Activated CD8-positive, alpha-beta memory T cell treated with anti-CD3 and anti-CD28 coated beads for 24 hours (primary cell): ENCODE results near the gene FBXO24.
A peak's percentile ranks its signal among the peaks of the same experiment; 100 is the strongest.

ENCODE experiments used
- DNase-seq: peaks from one replicate; pipeline ENCODE4 v3.0.0-alpha.2; 2020

FBXO24 gene

GRCh38 chr7:100575206-100575631, 10.9 kb upstream of the FBXO24 start:
- DNase-seq: no peak

- no peak for DNase-seq
Observed at GRCh38 chr7:100575746-100576383, 10.3 kb upstream of the FBXO24 start.

GRCh38 chr7:100576384-100576993, 9.6 kb upstream of the FBXO24 start:
- no peak for DNase-seq

- no peak for DNase-seq
Observed at GRCh38 chr7:100577103-100577502, 9.0 kb upstream of the FBXO24 start.

GRCh38 chr7:100577507-100577906, 8.6 kb upstream of the FBXO24 start:
- DNase-seq: no peak

- DNase-seq: no peak
Observed at GRCh38 chr7:100578246-100579183, 7.6 kb upstream of the FBXO24 start.

- no peak for DNase-seq
Observed at GRCh38 chr7:100580466-100581283, 5.5 kb upstream of the FBXO24 start.

GRCh38 chr7:100582041-100582579, 4.0 kb upstream of the FBXO24 start:
- no peak for DNase-seq

GRCh38 chr7:100582650-100583049, 3.5 kb upstream of the FBXO24 start:
- no peak for DNase-seq

- peak; percentile 85 for DNase-seq
Observed at GRCh38 chr7:100583132-100584053, 2.7 kb upstream of the FBXO24 start.

- DNase-seq: no peak
Observed at GRCh38 chr7:100584054-100584682, 2.0 kb upstream of the FBXO24 start.

- DNase-seq: no peak
Observed at GRCh38 chr7:100584683-100585510, 1.2 kb upstream of the FBXO24 start.

GRCh38 chr7:100585511-100586265, 440 bp upstream of the FBXO24 start, which contains the start of gene LRCH4:
TSS of gene LRCH4 (minus strand) at chr7:100586129. CDS start at chr7:100586100, 29 bp downstream.
- no peak for DNase-seq

- DNase-seq: no peak
Observed at GRCh38 chr7:100588438-100588837, 2.3 kb downstream of the FBXO24 start.

GRCh38 chr7:100589341-100589947, 3.3 kb downstream of the FBXO24 start:
- no peak for DNase-seq

- no peak for DNase-seq
Observed at GRCh38 chr7:100590077-100590737, 4.1 kb downstream of the FBXO24 start.

- DNase-seq: no peak
Observed at GRCh38 chr7:100591596-100591995, 5.5 kb downstream of the FBXO24 start.

- DNase-seq: no peak
Observed at GRCh38 chr7:100595188-100595587, 9.1 kb downstream of the FBXO24 start.
